NOMO-1 treated with dmso at 0.1 percent for 144 hours (cell line): ENCODE measurements around the gene ANKRD65.

Source experiments
- DNase-seq: peaks from one replicate; lab custom pipeline; 2025; ENCODE audit not compliant: unreplicated experiment; lab: John Stamatoyannopoulos, UW

Gene ANKRD65

DNA sequence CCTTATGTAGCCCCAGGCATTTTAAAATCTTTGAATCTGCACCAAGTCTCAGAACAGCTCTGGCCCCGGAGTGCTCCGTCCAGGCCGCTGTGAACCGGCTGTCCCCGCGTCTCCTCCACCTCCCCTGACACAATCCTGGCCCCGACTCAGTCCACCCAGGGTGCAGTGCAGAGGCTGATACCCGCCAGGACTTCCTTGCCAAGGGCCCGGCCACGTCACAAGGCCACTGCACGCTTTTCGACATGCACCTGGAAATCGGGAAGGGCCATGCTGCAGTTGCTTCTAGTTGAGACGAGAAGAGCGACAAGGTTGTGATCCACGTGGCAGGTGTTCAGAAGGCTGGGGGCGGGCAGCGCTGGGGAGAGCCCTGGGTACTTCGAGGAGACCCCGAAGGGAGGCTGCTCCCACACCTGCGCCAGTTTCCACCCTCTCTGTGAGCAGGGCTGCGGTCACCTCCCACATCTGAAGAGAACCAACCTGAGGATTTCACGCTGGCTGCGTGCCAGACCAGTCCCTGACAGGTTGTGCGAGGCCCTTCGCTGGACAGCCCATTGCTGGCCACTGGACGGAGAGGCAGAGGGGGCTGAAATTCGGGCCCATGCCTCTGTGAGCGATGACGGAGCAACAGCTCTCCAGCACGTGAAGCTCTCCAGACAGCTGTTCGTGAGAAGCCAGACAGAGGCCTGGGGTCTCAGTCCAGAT, 21.1 kb upstream of the ANKRD65 start:
- no peak for DNase-seq

DNA sequence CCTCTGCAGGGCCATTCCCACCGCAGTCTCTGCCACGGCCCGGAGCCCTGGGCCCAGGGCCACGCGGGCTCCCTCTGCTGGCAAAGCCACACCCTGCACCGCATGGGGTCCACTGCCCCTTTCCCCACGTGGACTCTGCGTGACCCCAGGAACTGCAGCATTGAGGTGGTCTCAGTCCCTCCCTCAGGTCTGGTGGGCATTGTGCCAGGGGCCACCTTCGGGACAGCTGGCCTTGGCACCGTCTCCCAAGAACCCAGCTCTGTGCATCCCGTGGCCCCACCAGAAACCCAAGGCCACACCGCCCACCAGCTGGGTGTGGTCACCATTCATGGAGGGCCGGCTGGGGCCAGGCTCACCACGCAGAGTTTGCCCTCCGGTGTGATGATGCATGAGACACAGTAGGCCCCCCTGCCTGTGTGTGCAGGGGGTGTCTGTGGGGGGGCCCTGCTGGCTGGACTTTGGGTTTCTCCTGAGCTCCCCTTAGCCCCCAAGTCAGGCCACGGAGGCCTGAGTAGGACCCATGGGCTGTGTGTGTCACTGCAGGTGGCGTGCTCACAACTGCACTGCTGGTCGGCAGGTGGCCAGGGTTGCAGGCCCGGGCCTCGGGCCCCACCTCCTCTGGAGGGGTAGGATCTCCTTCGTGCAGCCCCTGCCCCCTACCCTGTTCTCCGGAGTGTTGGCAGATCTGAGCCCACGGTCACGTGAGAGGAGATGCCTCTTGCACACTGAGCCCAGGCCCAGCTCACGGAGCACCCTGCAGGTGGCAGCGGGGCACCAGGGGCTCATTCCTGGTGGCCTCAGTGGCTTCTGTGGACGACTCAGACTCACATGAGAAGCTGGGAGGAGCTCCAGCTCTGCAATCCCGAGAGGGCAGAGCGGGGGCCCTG, 20.2 kb upstream of the ANKRD65 start:
- DNase-seq = no peak

DNA sequence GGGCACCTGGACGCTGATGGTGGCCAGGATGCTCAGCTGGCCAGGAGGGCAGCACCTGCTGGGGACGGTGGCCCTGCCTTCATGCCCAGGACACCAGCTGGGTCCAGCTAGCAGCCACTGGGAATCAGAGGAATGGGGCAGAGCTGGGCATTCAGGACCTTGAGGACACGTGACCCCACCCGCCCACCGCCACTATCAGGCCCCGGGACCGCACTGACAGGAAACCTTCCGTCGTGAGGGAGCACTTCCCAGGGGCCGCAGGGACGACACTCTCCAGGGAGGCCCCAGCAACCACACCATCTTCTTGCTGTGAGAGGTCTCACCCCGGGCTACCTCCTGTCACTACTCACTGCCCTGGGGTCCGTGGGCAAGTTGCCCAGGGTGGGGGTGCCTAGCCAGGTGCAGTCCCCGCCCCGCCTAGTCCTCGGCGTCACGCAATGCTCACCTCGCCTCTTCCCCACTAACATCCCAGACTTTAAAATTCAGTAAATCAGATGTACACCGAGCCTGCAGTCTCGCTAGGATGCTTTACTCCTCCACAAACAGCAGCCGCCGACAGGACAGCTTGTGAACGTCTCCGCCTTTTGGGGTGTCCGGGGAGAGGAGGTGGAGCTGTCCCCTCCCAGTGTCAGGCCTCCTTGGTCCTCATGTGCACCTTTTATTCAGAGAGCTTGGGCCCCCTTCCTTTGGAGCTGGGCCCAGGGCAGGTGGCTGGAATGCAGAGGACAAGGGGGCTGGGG, 19.4 kb upstream of the ANKRD65 start:
- no peak for DNase-seq

DNA sequence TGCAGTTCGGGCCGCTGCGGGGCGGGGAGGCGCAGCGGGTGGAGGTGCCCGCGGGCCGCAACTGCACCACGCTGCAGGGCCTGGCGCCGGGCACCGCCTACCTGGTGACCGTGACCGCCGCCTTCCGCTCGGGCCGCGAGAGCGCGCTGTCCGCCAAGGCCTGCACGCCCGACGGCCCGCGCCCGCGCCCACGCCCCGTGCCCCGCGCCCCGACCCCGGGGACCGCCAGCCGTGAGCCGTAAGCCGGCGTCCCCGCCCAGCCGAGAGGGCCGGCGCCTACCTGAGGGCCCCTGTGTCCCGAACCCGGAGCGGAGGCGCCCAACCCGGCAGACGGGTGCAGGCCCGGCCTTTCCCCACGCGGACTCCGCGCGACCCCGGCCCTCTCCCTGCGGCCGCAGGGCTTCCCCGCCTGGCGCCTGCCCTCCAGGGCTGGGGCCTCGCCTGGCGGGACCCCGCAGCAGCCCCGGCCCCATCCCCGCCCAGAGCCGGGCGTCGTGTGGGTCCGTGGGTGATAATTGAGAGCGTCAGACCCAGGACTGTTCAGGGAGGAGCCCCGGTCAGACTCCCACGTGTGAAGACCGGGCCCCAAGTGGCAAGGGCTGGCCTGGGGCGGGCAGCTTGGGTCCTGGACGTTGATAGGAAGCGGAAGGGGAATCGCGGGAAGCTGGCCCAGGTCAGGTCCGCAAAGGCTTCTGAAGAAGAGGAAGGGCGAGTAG, 18.6 kb upstream of the ANKRD65 start:
- no peak for DNase-seq

- DNase-seq = no peak
Observed at GRCh38 chr1:1438531-1439381, 17.7 kb upstream of the ANKRD65 start.

GRCh38 chr1:1437904-1438376, 16.9 kb upstream of the ANKRD65 start:
- DNase-seq = no peak

DNA sequence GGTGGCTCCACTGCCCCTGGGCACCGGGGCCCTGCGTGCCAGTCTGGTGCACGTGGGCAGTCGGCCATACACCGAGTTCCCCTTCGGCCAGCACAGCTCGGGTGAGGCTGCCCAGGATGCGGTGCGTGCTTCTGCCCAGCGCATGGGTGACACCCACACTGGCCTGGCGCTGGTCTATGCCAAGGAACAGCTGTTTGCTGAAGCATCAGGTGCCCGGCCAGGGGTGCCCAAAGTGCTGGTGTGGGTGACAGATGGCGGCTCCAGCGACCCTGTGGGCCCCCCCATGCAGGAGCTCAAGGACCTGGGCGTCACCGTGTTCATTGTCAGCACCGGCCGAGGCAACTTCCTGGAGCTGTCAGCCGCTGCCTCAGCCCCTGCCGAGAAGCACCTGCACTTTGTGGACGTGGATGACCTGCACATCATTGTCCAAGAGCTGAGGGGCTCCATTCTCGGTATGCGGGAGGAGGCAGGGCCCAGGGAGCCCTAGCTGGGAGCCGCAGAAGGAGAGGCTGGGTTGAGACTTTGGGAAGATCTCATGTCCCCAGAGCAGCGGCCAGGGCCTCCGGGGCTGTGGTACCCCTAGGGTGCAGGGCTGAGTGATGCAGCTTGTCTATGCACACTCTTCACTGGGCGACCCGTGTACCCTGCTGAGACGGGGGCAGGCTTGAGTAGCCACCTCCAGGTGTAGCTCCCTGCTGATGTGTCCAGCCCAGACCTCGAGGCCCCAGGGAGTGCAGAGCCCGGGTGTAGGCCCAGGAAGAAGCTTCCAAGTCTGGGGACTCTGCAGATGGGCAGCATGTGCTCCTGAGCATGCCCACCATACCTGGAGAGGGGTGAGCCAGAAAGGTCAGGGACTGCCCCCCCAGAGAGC, 16.2 kb upstream of the ANKRD65 start:
- no peak for DNase-seq

- no peak for DNase-seq
Observed at GRCh38 chr1:1436630-1437032, 15.6 kb upstream of the ANKRD65 start.

- DNase-seq = no peak
Observed at GRCh38 chr1:1435911-1436629, 15.0 kb upstream of the ANKRD65 start.

- peak; percentile 15 for DNase-seq
Observed at GRCh38 chr1:1435106-1435903, 14.2 kb upstream of the ANKRD65 start, which contains the start of gene VWA1. Gene VWA1, plus strand, starts transcription at chr1:1435690. Its CDS starts 59 bp downstream, at chr1:1435749.

- DNase-seq = no peak
Observed at GRCh38 chr1:1434824-1435105, 13.7 kb upstream of the ANKRD65 start.

DNA sequence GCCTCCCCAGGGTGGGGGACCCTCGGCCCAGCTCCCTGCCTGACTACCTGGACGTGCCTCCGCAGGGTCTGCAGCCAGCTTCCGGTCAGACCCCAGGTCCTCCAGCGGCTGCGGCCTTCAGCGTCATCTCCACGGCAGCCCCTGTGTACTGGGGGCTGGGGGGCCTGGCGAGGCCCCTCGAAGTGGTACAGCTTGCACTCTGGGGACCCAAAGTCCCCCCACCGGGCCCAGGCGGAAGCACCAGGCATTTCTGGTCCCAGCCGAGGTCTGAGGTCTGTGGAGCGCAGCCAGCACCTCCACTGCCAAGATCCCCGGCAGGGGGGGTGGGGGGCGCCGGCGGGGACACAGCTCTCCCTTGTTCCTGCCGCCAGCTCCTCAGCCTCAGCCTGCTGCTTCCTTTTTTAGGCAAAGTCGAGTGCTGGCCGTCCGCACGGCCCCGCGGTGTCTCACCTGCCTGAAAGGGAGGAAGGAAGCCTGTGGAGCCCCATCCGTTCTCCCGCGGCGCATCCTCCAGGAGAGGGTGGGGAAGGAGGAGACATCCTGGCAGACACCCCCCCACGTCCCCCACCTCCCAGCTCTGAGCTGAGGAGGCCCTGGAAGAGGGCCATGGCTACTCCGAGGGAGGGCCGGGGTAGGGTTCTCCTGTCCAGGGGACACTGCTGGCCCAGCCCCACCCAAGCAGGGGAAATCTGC, 13.2 kb upstream of the ANKRD65 start:
- DNase-seq = no peak

- DNase-seq = no peak
Observed at GRCh38 chr1:1433804-1434130, 12.7 kb upstream of the ANKRD65 start.

DNA sequence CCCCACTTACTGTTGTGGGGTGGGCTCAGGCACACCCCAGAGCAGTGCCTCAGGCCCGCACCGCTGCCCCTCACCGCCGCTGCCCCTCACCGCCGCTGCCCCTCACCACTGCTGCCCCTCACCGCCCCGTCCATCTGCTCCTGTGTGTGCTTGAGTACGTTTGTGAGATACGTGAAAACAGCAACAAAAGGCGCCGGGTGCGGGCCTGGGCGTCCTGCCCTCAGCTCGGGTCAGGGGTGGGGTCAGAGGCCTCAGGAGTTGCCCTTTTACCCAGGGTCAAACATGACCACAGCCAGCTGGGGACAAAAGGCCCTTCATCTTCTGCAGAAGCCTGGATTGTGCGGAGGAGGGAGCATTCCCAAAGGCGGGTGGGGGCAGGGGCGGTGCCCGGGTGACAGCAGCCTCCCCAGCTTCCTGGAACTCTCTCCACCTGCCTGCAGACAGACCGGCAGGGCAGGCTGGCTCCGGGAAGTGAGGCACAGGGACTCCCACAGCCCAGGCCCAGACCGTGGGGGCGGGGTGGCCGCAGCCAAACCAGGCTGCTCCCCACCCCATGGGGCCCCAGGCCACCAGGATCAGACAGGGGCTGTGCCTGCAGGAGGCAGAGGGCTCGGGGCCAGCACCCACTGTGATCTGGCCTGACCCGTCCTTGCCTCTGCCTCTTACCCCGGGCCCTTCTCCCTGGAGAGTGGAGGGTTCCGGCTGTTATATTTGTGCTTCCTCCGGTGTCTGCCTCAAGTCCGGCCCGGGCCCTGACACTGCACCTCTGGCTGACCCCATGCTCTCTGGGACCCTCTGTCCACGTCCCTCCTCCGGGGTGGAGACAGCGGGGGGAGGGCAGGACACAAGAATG, 12.1 kb upstream of the ANKRD65 start:
- DNase-seq = no peak

DNA sequence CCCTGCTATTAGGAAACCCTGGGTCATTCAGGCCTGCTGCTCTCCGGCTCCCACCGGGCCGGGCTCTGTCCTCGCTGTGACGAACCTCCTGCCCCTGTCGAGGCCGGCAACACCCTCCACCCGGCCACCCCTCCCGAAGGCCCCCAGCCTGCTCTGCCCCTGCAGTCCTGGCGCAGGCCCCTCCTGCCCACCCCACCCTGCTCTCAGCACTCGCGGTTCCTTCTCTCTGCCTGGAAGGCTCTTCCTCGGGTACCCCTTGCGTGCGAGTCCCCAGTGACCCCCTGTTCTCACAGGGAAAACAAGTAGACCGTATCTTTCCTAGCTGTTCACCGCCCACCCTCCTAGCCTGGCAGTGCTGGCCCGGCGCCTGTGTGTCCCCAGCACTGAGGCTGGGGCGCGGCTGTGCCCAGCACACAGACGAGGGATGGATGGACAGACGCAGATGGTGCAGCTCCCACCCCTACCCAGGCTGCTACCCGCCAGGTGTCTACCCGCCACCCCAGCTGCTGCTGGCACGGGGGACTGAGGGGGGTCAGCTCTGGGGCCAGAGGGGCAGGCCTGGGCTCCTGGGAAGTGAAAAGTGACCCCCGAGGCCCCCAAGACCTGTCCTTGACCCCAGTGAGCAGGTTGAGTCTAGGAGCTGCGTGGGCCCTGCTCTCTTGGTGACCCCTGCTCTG, 11.3 kb upstream of the ANKRD65 start:
- no peak for DNase-seq

DNA sequence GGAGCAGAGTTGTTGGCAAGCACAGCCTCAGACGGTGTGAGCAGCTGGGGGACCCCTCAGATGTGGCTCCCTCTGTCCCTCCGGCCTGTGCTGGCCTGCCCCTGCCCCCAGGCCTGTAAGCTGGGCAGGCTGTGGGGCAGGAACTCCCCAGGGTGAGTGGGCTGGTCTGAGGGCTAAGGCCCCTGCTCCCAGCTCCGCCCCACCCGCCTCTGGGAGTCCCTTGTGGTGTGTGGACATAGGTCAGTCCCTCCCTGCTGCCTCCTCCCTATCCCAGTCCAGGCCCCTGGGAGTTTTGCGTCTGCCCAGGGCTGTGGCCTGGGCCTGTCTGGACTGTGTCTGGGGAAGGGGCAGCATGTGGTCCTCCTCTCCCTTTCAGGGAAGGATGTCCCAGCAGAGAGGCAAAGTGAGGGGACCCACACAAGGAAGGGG, 10.8 kb upstream of the ANKRD65 start:
- no peak for DNase-seq
